SK-N-SH (cell line): ENCODE data around the gene ANKDD1A. TPM values are rescaled to one million over a fixed set of nuclear protein-coding genes. Genes with fewer than 3 reads are reported as not detected.

ENCODE experiments used
- CTCF ChIA-PET: fragments of 300-600, 350-600 bp; formaldehyde crosslinking; extraction: SDS; loops from one replicate; lab custom pipeline; 2021; lab: Yijun Ruan, JAX
- POLR2A ChIA-PET: fragments of 350-600 bp; sonication (Branson Sonifier 250); formaldehyde crosslinking; extraction: SDS; loops from one replicate; lab custom pipeline; 2020; ENCODE audit warnings: antibody characterized with exemption, inconsistent platforms; lab: Yijun Ruan, JAX
- DNase-seq: peaks from one replicate; pipeline ENCODE4 v3.0.0; 2012
- H2AFZ ChIP-seq: fragments of 200-600 bp; sonication (generic); 2 replicates; pipeline ENCODE4 v1.8.1; 2016; ENCODE audit warnings: antibody characterized with exemption, mild to moderate bottlenecking, low read depth
- H3F3A ChIP-seq: fragments of 200-600 bp; sonication (generic); replicated peaks from 2 replicates; pipeline ENCODE3; 2016; ENCODE audit warnings: antibody characterized with exemption, mild to moderate bottlenecking; ENCODE audit not compliant: insufficient read depth
- H3K27ac ChIP-seq, 2 experiments: fragments of 200-500 bp in 1 of 2; fragments of 200-600 bp in 1 of 2; sonication (Bioruptor generic) in 1 of 2; sonication (generic), shearing (Covaris generic) in 1 of 2; 2 replicates each; pipeline versions ENCODE4 v1.5.1 to v1.6.1; 2014 to 2016; ENCODE audit warnings: low read depth in 2 of 2, inconsistent platforms in 1 of 2, low read length in 1 of 2, mild to moderate bottlenecking in 1 of 2, mixed read lengths in 1 of 2
- H3K27me3 ChIP-seq: fragments of 200-600 bp; sonication (generic), shearing (Covaris generic); 2 replicates; pipeline ENCODE4 v1.6.1; 2016; ENCODE audit warnings: mixed run types; ENCODE audit not compliant: insufficient read depth
- H3K36me3 ChIP-seq, 2 experiments: fragments of 200-500 bp in 1 of 2; fragments of 200-600 bp in 1 of 2; sonication (Bioruptor generic) in 1 of 2; sonication (generic) in 1 of 2; replicated peaks in 1 of 2; 2 replicates each; pipeline versions ENCODE3 to v1.5.1; 2014 to 2016; ENCODE audit warnings: low read length in 1 of 2, mild to moderate bottlenecking in 1 of 2; ENCODE audit not compliant: insufficient read depth in 2 of 2, control insufficient read depth in 1 of 2
- H3K4me1 ChIP-seq, 2 experiments: fragments of 200-500 bp in 1 of 2; fragments of 200-600 bp in 1 of 2; sonication (Bioruptor generic) in 1 of 2; sonication (generic), shearing (Covaris generic) in 1 of 2; 2 replicates each; pipeline versions ENCODE4 v1.5.1 to v1.6.1; 2014 to 2016; ENCODE audit warnings: low read depth in 1 of 2, low read length in 1 of 2, mixed run types in 1 of 2; ENCODE audit not compliant: insufficient read depth in 2 of 2, control insufficient read depth in 1 of 2
- H3K4me2 ChIP-seq: fragments of 200-600 bp; sonication (generic), shearing (Covaris generic); 2 replicates; pipeline ENCODE4 v1.6.1; 2017; ENCODE audit warnings: mixed run types
- H3K4me3 ChIP-seq, 2 experiments: fragments of 200-500 bp in 1 of 2; fragments of 200-600 bp in 1 of 2; sonication (Bioruptor generic) in 1 of 2; sonication (generic), shearing (Covaris generic) in 1 of 2; 2 replicates each; pipeline versions ENCODE4 v1.5.1 to v1.8.1; 2014 to 2016; ENCODE audit warnings: low read depth in 2 of 2, inconsistent platforms in 1 of 2, low read length in 1 of 2, mild to moderate bottlenecking in 1 of 2, mixed read lengths in 1 of 2, moderate library complexity in 1 of 2
- H3K79me2 ChIP-seq: fragments of 200-600 bp; sonication (generic); 2 replicates; pipeline ENCODE4 v1.8.1; 2017; ENCODE audit warnings: mild to moderate bottlenecking; ENCODE audit not compliant: insufficient read depth
- H3K9ac ChIP-seq: fragments of 200-600 bp; sonication (generic); 2 replicates; pipeline ENCODE4 v1.6.1; 2017; ENCODE audit warnings: mixed run types
- H3K9me2 ChIP-seq: fragments of 200-600 bp; sonication (generic); 2 replicates; pipeline ENCODE4 v1.6.1; 2017; ENCODE audit warnings: mixed run types
- H3K9me3 ChIP-seq: fragments of 200-600 bp; sonication (generic); 2 replicates; pipeline ENCODE4 v1.6.1; 2017; ENCODE audit warnings: mixed run types, mild to moderate bottlenecking, moderate library complexity
- H4K20me1 ChIP-seq: fragments of 200-600 bp; sonication (generic); 2 replicates; pipeline ENCODE4 v1.6.1; 2017; ENCODE audit warnings: mild to moderate bottlenecking, mixed run types; ENCODE audit not compliant: insufficient read depth
- CHD2 ChIP-seq: fragments of 150-350 bp; IDR thresholded peaks from 2 replicates; pipeline ENCODE4 v1.6.1; 2018; ENCODE audit warnings: low read length; ENCODE audit not compliant: partially characterized antibody
- ELF1 ChIP-seq: IDR thresholded peaks from 2 replicates; pipeline ENCODE4 v1.4.0; 2012
- EZH2phosphoT487 ChIP-seq: fragments of 200-600 bp; sonication (generic); IDR thresholded peaks from 2 replicates; pipeline ENCODE4 v1.6.1; 2017; ENCODE audit warnings: low read depth, mixed run types, mild to moderate bottlenecking, antibody characterized with exemption, moderate library complexity, borderline replicate concordance
- FOXJ3 ChIP-seq: sonication (generic); formaldehyde crosslinking; IDR thresholded peaks from 2 replicates; pipeline ENCODE4 v1.5.1; 2020; ENCODE audit warnings: mild to moderate bottlenecking, missing genetic modification reagents
- GABPA ChIP-seq: IDR thresholded peaks from 2 replicates; pipeline ENCODE4 v1.4.0; 2012; ENCODE audit warnings: low read depth, mild to moderate bottlenecking
- GATA2 ChIP-seq: sonication (generic); formaldehyde crosslinking; IDR thresholded peaks from 2 replicates; pipeline ENCODE4 v1.5.0; 2020; ENCODE audit warnings: mild to moderate bottlenecking, missing genetic modification reagents
- JUND ChIP-seq: IDR thresholded peaks from 2 replicates; pipeline ENCODE4 v1.4.0; 2012
- MEF2A ChIP-seq: IDR thresholded peaks from 2 replicates; pipeline ENCODE4 v1.4.0; 2012; ENCODE audit warnings: low read depth, borderline replicate concordance
- NRF1 ChIP-seq: IDR thresholded peaks from 2 replicates; pipeline ENCODE4 v1.6.1; 2012; ENCODE audit warnings: low read depth, mild to moderate bottlenecking, low read length
- POLR2AphosphoS5 ChIP-seq: IDR thresholded peaks from 2 replicates; pipeline ENCODE4 v1.6.1; 2012; ENCODE audit warnings: low read depth, low read length
- RAD21 ChIP-seq: IDR thresholded peaks from 2 replicates; pipeline ENCODE4 v1.6.1; 2012; ENCODE audit warnings: mild to moderate bottlenecking, low read length
- RCOR1 ChIP-seq: fragments of 150-350 bp; IDR thresholded peaks from 2 replicates; pipeline ENCODE4 v1.6.1; 2017; ENCODE audit warnings: antibody characterized with exemption, low read length
- SIN3A ChIP-seq: IDR thresholded peaks from 2 replicates; pipeline ENCODE4 v1.6.1; 2012; ENCODE audit warnings: low read depth, mild to moderate bottlenecking, low read length, moderate library complexity, borderline replicate concordance
- SMC3 ChIP-seq: IDR thresholded peaks from 2 replicates; pipeline ENCODE4 v1.6.1; 2012; ENCODE audit warnings: low read depth, low read length, improper control_type of control experiment
- TAF1 ChIP-seq: IDR thresholded peaks from 2 replicates; pipeline ENCODE4 v1.6.1; 2012; ENCODE audit warnings: low read depth, mild to moderate bottlenecking, low read length, moderate library complexity, borderline replicate concordance
- TEAD4 ChIP-seq: IDR thresholded peaks from 2 replicates; pipeline ENCODE4 v1.4.0; 2012; ENCODE audit warnings: mild to moderate bottlenecking, borderline replicate concordance; ENCODE audit not compliant: insufficient read depth
- USF2 ChIP-seq: fragments of 150-350 bp; IDR thresholded peaks from 2 replicates; pipeline ENCODE4 v1.6.1; 2017; ENCODE audit warnings: antibody characterized with exemption, low read length, low read depth, borderline replicate concordance
- WGBS: methylation state at CpG from one replicate; pipeline ENCODE4 v1.1.6; 2017; ENCODE audit warnings: low lambda C conversion rate; 5-methylcytosine and 5-hydroxymethylcytosine counted together
- polyA plus RNA-seq, 3 experiments: library from polyadenylated mRNA; depleted of rRNA; stranded (reverse); fragments of >200 nt; gene quantifications; 2 replicates each; pipeline ENCODE4 v1.2.3, GENCODE V29; 2012
- TF ChIP-seq, protein P1 (sequence below): IDR thresholded peaks from 2 replicates; pipeline ENCODE4 v1.4.0; 2012; ENCODE audit warnings: low read depth, borderline replicate concordance
- TF ChIP-seq, protein P2 (sequence below): IDR thresholded peaks from 2 replicates; pipeline ENCODE4 v1.6.1; 2012; ENCODE audit warnings: mild to moderate bottlenecking, low read depth, low read length, moderate library complexity
- TF ChIP-seq, protein P3 (sequence below): IDR thresholded peaks from 2 replicates; pipeline ENCODE4 v1.4.0; 2012; ENCODE audit warnings: low read depth, borderline replicate concordance

ANKDD1A gene
- polyA plus RNA-seq, 1 of the 3 experiments (the other 2 are of a cell fraction) = 8.6 TPM

DNA sequence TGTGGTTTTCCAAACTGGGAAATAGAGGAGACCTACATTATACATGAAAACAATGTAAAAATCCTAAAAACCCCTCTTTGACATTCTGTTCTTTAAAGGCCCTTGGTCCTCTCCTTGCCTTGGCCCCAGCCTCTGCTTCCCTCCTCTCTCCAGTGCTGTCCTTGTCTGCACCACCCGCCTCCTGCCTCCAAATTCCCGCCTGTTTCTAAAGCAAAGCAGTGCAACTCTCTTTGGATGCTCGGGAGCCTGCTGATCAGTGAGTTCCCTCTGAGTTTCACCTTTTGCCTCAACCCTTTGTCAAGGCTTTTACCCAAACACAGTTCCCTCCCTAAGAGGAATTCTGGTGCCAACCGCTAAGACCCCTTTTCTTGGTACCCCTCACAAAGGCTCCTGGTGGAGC, 8.0 kb downstream of the ANKDD1A start:
- Histone ChIP-seq H3K79me2 (no peaks in the 10 kb centered on the region), H3K4me2 (no peak overlapping the region), H3K9ac (no peak overlapping the region), H3K27ac (no peak overlapping the region), H3K4me3 (no peak overlapping the region), H3K9me3 (no peaks in the 10 kb centered on the region), H3K9me2 (no peaks in the 10 kb centered on the region), H3K27me3 (no peaks in the 10 kb centered on the region), H3K4me1 (peaks cover 0 to 9% of the 10 kb centered on the region in 2 experiments; a peak in 1 of 4 replicates), H3K36me3 (peaks cover 0 to 5% of the 10 kb centered on the region in 2 experiments), H3F3A (no peaks in the 10 kb centered on the region), H2AFZ (no peak overlapping the region), H4K20me1 (no peaks in the 10 kb centered on the region)
- POLR2A ChIA-PET = no interaction called here
- no peak for TF ChIP-seq FOXJ3 (CRISPR knock-in tag)
- no peak for TF ChIP-seq SMC3
- TF ChIP-seq CHD2 = no peak
- TF ChIP-seq RCOR1 = no peak
- TF ChIP-seq, protein P1, sequence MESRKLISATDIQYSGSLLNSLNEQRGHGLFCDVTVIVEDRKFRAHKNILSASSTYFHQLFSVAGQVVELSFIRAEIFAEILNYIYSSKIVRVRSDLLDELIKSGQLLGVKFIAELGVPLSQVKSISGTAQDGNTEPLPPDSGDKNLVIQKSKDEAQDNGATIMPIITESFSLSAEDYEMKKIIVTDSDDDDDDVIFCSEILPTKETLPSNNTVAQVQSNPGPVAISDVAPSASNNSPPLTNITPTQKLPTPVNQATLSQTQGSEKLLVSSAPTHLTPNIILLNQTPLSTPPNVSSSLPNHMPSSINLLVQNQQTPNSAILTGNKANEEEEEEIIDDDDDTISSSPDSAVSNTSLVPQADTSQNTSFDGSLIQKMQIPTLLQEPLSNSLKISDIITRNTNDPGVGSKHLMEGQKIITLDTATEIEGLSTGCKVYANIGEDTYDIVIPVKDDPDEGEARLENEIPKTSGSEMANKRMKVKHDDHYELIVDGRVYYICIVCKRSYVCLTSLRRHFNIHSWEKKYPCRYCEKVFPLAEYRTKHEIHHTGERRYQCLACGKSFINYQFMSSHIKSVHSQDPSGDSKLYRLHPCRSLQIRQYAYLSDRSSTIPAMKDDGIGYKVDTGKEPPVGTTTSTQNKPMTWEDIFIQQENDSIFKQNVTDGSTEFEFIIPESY = no peak
- TF ChIP-seq JUND = no peak
- TF ChIP-seq GATA2 (CRISPR knock-in tag) = no peak
- TF ChIP-seq TAF1 = no peak
- TF ChIP-seq TEAD4 = no peak
- no peak for TF ChIP-seq USF2
- TF ChIP-seq EZH2phosphoT487 = no peak
- no peak for TF ChIP-seq ELF1
- WGBS = 89% methylated on average over 4 of the region's 4 CpGs
- peak; percentile 2 for DNase-seq
- CTCF ChIA-PET = no interaction called here

DNA sequence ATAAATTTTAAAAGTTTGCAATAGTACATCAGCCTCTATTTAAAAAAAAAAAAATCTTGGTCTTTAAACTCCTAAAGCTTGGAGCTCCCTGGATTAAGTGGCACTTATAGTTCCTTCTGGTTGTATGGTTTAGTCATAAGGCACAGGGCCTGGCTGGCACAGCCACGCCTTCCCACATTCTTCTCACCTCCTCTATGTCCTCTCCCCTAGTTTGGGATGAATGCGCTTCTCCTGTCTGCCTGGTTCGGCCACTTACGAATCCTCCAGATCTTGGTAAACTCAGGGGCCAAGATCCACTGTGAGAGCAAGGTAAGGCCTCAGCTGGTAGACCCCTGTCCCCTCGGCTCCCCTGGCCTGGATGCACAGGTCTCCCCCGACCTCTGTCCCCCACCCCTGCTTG, 10.0 kb downstream of the ANKDD1A start:
- no peak overlapping the region for H3K9ac ChIP-seq
- H3K27me3 ChIP-seq = no peaks in the 10 kb centered on the region
- no peaks in the 10 kb centered on the region for H3F3A ChIP-seq
- TF ChIP-seq MEF2A (no peak), RAD21 (no peak), POLR2AphosphoS5 (no peak), USF2 (no peak), GABPA (no peak), SIN3A (no peak), NRF1 (no peak)
- TF ChIP-seq, protein P2, sequence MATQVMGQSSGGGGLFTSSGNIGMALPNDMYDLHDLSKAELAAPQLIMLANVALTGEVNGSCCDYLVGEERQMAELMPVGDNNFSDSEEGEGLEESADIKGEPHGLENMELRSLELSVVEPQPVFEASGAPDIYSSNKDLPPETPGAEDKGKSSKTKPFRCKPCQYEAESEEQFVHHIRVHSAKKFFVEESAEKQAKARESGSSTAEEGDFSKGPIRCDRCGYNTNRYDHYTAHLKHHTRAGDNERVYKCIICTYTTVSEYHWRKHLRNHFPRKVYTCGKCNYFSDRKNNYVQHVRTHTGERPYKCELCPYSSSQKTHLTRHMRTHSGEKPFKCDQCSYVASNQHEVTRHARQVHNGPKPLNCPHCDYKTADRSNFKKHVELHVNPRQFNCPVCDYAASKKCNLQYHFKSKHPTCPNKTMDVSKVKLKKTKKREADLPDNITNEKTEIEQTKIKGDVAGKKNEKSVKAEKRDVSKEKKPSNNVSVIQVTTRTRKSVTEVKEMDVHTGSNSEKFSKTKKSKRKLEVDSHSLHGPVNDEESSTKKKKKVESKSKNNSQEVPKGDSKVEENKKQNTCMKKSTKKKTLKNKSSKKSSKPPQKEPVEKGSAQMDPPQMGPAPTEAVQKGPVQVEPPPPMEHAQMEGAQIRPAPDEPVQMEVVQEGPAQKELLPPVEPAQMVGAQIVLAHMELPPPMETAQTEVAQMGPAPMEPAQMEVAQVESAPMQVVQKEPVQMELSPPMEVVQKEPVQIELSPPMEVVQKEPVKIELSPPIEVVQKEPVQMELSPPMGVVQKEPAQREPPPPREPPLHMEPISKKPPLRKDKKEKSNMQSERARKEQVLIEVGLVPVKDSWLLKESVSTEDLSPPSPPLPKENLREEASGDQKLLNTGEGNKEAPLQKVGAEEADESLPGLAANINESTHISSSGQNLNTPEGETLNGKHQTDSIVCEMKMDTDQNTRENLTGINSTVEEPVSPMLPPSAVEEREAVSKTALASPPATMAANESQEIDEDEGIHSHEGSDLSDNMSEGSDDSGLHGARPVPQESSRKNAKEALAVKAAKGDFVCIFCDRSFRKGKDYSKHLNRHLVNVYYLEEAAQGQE = no peak
- TF ChIP-seq, protein P3, sequence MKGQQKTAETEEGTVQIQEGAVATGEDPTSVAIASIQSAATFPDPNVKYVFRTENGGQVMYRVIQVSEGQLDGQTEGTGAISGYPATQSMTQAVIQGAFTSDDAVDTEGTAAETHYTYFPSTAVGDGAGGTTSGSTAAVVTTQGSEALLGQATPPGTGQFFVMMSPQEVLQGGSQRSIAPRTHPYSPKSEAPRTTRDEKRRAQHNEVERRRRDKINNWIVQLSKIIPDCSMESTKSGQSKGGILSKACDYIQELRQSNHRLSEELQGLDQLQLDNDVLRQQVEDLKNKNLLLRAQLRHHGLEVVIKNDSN = no peak
- no peak overlapping the region for H3K4me3 ChIP-seq
- no peaks in the 10 kb centered on the region for H3K9me2 ChIP-seq
- no peak overlapping the region for H2AFZ ChIP-seq
- H3K9me3 ChIP-seq = no peaks in the 10 kb centered on the region
- H4K20me1 ChIP-seq = no peaks in the 10 kb centered on the region
- POLR2A ChIA-PET = no interaction called here
- no peak overlapping the region for H3K4me2 ChIP-seq
- H3K79me2 ChIP-seq = no peaks in the 10 kb centered on the region
- H3K27ac ChIP-seq = no peak overlapping the region
- H3K36me3 ChIP-seq = peaks cover 0 to 5% of the 10 kb centered on the region in 2 experiments
- CTCF ChIA-PET = no interaction called here
- WGBS = 83% methylated on average over 6 of the region's 6 CpGs
- no peak for DNase-seq
- H3K4me1 ChIP-seq = peaks cover 0 to 7% of the 10 kb centered on the region in 2 experiments; a peak in 1 of 4 replicates
